ENCODE data around the gene TRIM42. TPM values are rescaled to one million over a fixed set of nuclear protein-coding genes. Genes with fewer than 3 reads are reported as not detected.

Gene TRIM42
- total RNA-seq, 1 donor from 2014 or later, result not detected

DNA sequence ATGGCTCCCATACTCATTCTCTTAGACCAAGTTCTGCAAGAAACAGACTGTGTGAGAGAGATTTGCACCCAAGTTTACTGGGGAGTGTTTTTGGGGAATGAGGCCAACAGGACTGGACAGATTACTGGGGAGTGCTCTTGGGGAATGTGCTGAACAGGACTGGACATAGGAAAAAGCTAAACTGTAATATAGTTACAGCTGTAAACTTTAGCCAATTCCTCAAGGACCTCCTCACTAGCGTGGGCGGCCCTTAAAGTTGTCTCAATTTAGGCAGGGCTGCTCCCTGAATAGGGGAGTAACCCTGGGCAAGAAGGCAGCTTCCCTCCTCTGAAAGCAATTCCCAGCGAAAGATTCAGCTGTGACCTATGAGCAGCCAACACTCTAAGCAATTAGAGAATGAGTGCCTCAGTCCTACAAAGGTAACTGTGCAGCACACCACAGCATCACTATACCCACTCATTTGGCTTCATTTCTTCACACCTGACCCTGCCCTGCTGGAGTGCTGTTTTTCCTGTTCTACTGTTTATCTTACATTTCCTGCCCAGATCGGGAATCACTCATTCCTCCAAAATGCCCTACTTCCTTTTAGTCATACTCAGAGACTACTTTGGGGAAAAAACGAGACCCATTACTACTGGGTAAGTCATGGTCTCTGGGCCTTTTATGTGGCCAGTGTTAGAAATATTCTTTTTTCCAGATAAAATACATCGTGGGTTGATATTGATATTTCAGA lies 41.3 kb upstream of the TRIM42 start:
- H3K79me2 ChIP-seq (ENCODE audit: insufficient read depth, low read length), result no peaks in the 10 kb centered on the region
- H2AFZ ChIP-seq (ENCODE audit: low read depth, low read length), result peak overlapping the region; percentile 33
- no peaks in the 10 kb centered on the region for H3K9me3 Mint-ChIP-seq (ENCODE audit: unreplicated experiment)
- H3K4me3 ChIP-seq (ENCODE audit: insufficient read depth, low read depth, low read length), result no peak overlapping the region
- no peaks in the 10 kb centered on the region for H3K27me3 ChIP-seq (ENCODE audit: insufficient read depth, low read length)
- H3K4me3 Mint-ChIP-seq (ENCODE audit: unreplicated experiment), result no peak overlapping the region
- H3K4me1 ChIP-seq (ENCODE audit: insufficient read depth, low read length), result peaks cover 5% of the 10 kb centered on the region
- H3K4me1 Mint-ChIP-seq (ENCODE audit: low read depth, unreplicated experiment), result peaks cover 23% of the 10 kb centered on the region
- no peak for TF ChIP-seq EZH2 (IDR thresholded peaks at IDR 0.05; ENCODE audit: insufficient read depth, low read length)
- TF ChIP-seq, protein P1, sequence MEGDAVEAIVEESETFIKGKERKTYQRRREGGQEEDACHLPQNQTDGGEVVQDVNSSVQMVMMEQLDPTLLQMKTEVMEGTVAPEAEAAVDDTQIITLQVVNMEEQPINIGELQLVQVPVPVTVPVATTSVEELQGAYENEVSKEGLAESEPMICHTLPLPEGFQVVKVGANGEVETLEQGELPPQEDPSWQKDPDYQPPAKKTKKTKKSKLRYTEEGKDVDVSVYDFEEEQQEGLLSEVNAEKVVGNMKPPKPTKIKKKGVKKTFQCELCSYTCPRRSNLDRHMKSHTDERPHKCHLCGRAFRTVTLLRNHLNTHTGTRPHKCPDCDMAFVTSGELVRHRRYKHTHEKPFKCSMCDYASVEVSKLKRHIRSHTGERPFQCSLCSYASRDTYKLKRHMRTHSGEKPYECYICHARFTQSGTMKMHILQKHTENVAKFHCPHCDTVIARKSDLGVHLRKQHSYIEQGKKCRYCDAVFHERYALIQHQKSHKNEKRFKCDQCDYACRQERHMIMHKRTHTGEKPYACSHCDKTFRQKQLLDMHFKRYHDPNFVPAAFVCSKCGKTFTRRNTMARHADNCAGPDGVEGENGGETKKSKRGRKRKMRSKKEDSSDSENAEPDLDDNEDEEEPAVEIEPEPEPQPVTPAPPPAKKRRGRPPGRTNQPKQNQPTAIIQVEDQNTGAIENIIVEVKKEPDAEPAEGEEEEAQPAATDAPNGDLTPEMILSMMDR (IDR thresholded peaks at IDR 0.05; ENCODE audit: insufficient read depth, low read depth, low read length), result no peak
- FAIRE-seq (no peak), DNase-seq (ENCODE audit: low read depth) (no peak)
- H3K36me3 ChIP-seq (ENCODE audit: insufficient read depth, low read length), result no peaks in the 10 kb centered on the region
- peak overlapping the region; percentile 6 for H3K27ac ChIP-seq (ENCODE audit: low read depth, low read length)
- no peak overlapping the region for H3K27ac Mint-ChIP-seq (ENCODE audit: unreplicated experiment)
- H3K4me2 ChIP-seq (ENCODE audit: low read length), result peak overlapping the region; percentile 39
- no peak overlapping the region for H3K9ac ChIP-seq (ENCODE audit: low read length)
- no peaks in the 10 kb centered on the region for H3K36me3 Mint-ChIP-seq (ENCODE audit: low read depth, unreplicated experiment)
- no peaks in the 10 kb centered on the region for H3K9me3 ChIP-seq (ENCODE audit: insufficient read depth, low read depth, low read length)
- H3K27me3 Mint-ChIP-seq (ENCODE audit: low read depth, unreplicated experiment), result no peaks in the 10 kb centered on the region
- no peaks in the 10 kb centered on the region for H4K20me1 ChIP-seq (ENCODE audit: insufficient read depth, low read length)

- H3K9me3 ChIP-seq (ENCODE audit: insufficient read depth, low read depth, low read length), result peaks cover 6% of the 10 kb centered on the region
- Mint-ChIP-seq H3K4me1 (ENCODE audit: low read depth, unreplicated experiment) (peaks cover 12% of the 10 kb centered on the region), H3K9me3 (ENCODE audit: unreplicated experiment) (peaks cover 4% of the 10 kb centered on the region), H3K4me3 (ENCODE audit: unreplicated experiment) (no peak overlapping the region), H3K27me3 (ENCODE audit: low read depth, unreplicated experiment) (no peaks in the 10 kb centered on the region), H3K36me3 (ENCODE audit: low read depth, unreplicated experiment) (no peaks in the 10 kb centered on the region), H3K27ac (ENCODE audit: unreplicated experiment) (no peak overlapping the region)
- H3K36me3 ChIP-seq (ENCODE audit: insufficient read depth, low read length), result no peaks in the 10 kb centered on the region
- no peak overlapping the region for H3K4me3 ChIP-seq (ENCODE audit: insufficient read depth, low read depth, low read length)
- H2AFZ ChIP-seq (ENCODE audit: low read depth, low read length), result no peak overlapping the region
- no peak overlapping the region for H3K4me2 ChIP-seq (ENCODE audit: low read length)
- no peak overlapping the region for H3K9ac ChIP-seq (ENCODE audit: low read length)
- no peaks in the 10 kb centered on the region for H3K4me1 ChIP-seq (ENCODE audit: insufficient read depth, low read length)
- H4K20me1 ChIP-seq (ENCODE audit: insufficient read depth, low read length), result no peaks in the 10 kb centered on the region
- H3K27me3 ChIP-seq (ENCODE audit: insufficient read depth, low read length), result no peaks in the 10 kb centered on the region
- DNase-seq (ENCODE audit: low read depth) (no peak), FAIRE-seq (no peak)
- no peak overlapping the region for H3K27ac ChIP-seq (ENCODE audit: low read depth, low read length)
- no peak for TF ChIP-seq EZH2 (IDR thresholded peaks at IDR 0.05; ENCODE audit: insufficient read depth, low read length)
- TF ChIP-seq, protein P1 (IDR thresholded peaks at IDR 0.05; ENCODE audit: insufficient read depth, low read depth, low read length), result no peak
- no peaks in the 10 kb centered on the region for H3K79me2 ChIP-seq (ENCODE audit: insufficient read depth, low read length)
Measured at GRCh38 chr3:140651287-140651686, 26.6 kb upstream of the TRIM42 start.

GRCh38 chr3:140655678-140656077 lies 22.2 kb upstream of the TRIM42 start:
- H3K27me3 Mint-ChIP-seq (ENCODE audit: low read depth, unreplicated experiment), result no peaks in the 10 kb centered on the region

More at GRCh38 chr3:140655678-140656077, 22.2 kb upstream of the TRIM42 start:
- no peak overlapping the region for H3K4me2 ChIP-seq (ENCODE audit: low read length)
- H3K36me3 ChIP-seq (ENCODE audit: insufficient read depth, low read length), result no peaks in the 10 kb centered on the region
- Mint-ChIP-seq H3K27ac (ENCODE audit: unreplicated experiment) (no peak overlapping the region), H3K4me1 (ENCODE audit: low read depth, unreplicated experiment) (peaks cover 11% of the 10 kb centered on the region), H3K9me3 (ENCODE audit: unreplicated experiment) (peaks cover 12% of the 10 kb centered on the region), H3K36me3 (ENCODE audit: low read depth, unreplicated experiment) (no peaks in the 10 kb centered on the region), H3K4me3 (ENCODE audit: unreplicated experiment) (no peak overlapping the region)
- H4K20me1 ChIP-seq (ENCODE audit: insufficient read depth, low read length), result no peaks in the 10 kb centered on the region
- FAIRE-seq (no peak), DNase-seq (ENCODE audit: low read depth) (no peak)
- no peak overlapping the region for H3K4me3 ChIP-seq (ENCODE audit: insufficient read depth, low read depth, low read length)
- peaks cover 6% of the 10 kb centered on the region for H3K9me3 ChIP-seq (ENCODE audit: insufficient read depth, low read depth, low read length)
- no peaks in the 10 kb centered on the region for H3K79me2 ChIP-seq (ENCODE audit: insufficient read depth, low read length)
- H2AFZ ChIP-seq (ENCODE audit: low read depth, low read length), result no peak overlapping the region
- no peak overlapping the region for H3K9ac ChIP-seq (ENCODE audit: low read length)
- no peaks in the 10 kb centered on the region for H3K4me1 ChIP-seq (ENCODE audit: insufficient read depth, low read length)
- H3K27me3 ChIP-seq (ENCODE audit: insufficient read depth, low read length), result no peaks in the 10 kb centered on the region
- H3K27ac ChIP-seq (ENCODE audit: low read depth, low read length), result no peak overlapping the region
- no peak for TF ChIP-seq EZH2 (IDR thresholded peaks at IDR 0.05; ENCODE audit: insufficient read depth, low read length)
- TF ChIP-seq, protein P1 (IDR thresholded peaks at IDR 0.05; ENCODE audit: insufficient read depth, low read depth, low read length), result no peak
